Measurements from ENCODE around the gene SORCS3. TPM values are rescaled to one million over a fixed set of nuclear protein-coding genes. Genes with fewer than 3 reads are reported as not detected.
"Not testable (repeated sequence)": the region's sequence is repeated elsewhere in the genome, so short reads cannot be mapped to it uniquely, and the experiment has no call there.

Gene SORCS3
- total RNA-seq, 6 experiments from 2014 or later: not detected

DNA sequence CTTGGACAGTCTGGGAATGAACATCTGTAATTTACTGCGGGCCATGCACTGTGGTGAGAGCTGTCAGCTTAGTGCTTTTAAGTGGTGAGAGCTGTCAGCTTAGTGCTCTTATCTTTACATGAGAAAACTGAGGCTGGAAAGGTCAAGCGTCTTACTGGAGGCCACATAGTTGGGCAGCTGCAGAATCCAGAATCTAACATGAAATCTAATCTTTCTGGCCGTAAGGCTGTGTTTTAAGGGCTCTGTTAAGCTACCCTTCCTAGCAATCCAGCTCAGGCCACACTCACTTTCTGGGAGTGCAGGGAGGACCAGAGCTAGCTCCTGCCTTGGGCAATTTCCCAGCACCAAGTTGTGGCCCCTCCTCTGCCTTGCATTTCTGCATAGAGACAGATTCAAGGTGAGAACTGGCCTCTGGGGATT, 70.2 kb downstream of the SORCS3 start:
- no peaks in the 10 kb centered on the region for H3K27me3 ChIP-seq
- ATAC-seq (no peak), DNase-seq (no peak)
- intact Hi-C loops (cut with DNase I): no loop called here
- no peak overlapping the region for H3K4me3 ChIP-seq
- WGBS (ENCODE audit: insufficient coverage, low coverage, low lambda C conversion rate, missing lambda C conversion rate): 9% methylated on average over 3 of the region's 3 CpGs
- TF ChIP-seq, protein P1, sequence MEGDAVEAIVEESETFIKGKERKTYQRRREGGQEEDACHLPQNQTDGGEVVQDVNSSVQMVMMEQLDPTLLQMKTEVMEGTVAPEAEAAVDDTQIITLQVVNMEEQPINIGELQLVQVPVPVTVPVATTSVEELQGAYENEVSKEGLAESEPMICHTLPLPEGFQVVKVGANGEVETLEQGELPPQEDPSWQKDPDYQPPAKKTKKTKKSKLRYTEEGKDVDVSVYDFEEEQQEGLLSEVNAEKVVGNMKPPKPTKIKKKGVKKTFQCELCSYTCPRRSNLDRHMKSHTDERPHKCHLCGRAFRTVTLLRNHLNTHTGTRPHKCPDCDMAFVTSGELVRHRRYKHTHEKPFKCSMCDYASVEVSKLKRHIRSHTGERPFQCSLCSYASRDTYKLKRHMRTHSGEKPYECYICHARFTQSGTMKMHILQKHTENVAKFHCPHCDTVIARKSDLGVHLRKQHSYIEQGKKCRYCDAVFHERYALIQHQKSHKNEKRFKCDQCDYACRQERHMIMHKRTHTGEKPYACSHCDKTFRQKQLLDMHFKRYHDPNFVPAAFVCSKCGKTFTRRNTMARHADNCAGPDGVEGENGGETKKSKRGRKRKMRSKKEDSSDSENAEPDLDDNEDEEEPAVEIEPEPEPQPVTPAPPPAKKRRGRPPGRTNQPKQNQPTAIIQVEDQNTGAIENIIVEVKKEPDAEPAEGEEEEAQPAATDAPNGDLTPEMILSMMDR (IDR thresholded peaks at IDR 0.05): no peak
- TF ChIP-seq POLR2A (IDR thresholded peaks at IDR 0.05): no peak
- no peaks in the 10 kb centered on the region for H3K9me3 ChIP-seq
- H3K27ac ChIP-seq: no peak overlapping the region
- no peaks in the 10 kb centered on the region for H3K4me1 ChIP-seq
- H3K36me3 ChIP-seq: no peaks in the 10 kb centered on the region

GRCh38 chr10:104730593-104730992, 89.5 kb downstream of the SORCS3 start:
- H3K36me3 ChIP-seq; H3K4me1 ChIP-seq; H3K27ac ChIP-seq; ATAC-seq; H3K9me3 ChIP-seq; intact Hi-C loops (cut with DNase I); H3K27me3 ChIP-seq; H3K4me3 ChIP-seq; DNase-seq: not testable (repeated sequence)
- 33% methylated on average over 1 of the region's 2 CpGs for WGBS (ENCODE audit: insufficient coverage, low coverage, low lambda C conversion rate, missing lambda C conversion rate)

DNA sequence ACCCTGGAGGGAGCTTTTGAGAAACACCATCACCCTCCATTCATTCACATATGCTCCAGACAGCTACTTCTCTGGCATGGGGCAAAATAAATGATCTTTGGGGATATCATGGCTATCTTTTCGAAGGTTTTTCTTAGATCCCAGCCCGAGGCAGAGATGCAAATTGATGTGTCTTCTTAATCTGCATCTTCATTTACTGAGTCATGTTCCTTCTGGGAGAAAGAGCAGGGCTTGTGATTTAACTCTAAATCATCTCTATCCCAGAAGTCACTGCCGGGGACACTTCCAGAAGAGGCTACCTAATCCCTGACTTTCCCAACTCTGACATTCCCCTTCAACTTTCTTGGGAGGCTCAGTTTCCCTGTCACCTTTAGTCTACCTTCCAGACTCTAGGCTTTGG, 90.1 kb downstream of the SORCS3 start:
- DNase-seq (no peak), ATAC-seq (no peak)
- TF ChIP-seq, protein P1 (IDR thresholded peaks at IDR 0.05): no peak
- TF ChIP-seq POLR2A (IDR thresholded peaks at IDR 0.05): no peak
- H3K4me3 ChIP-seq: no peak overlapping the region
- intact Hi-C loops (cut with DNase I): no loop called here
- peaks cover 0 to 6% of the 10 kb centered on the region in 2 donors for H3K27me3 ChIP-seq
- WGBS (ENCODE audit: insufficient coverage, low coverage, low lambda C conversion rate, missing lambda C conversion rate): 42% methylated on average over 3 of the region's 3 CpGs
- no peaks in the 10 kb centered on the region for H3K9me3 ChIP-seq
- H3K27ac ChIP-seq: no peak overlapping the region
- H3K36me3 ChIP-seq: no peaks in the 10 kb centered on the region
- no peaks in the 10 kb centered on the region for H3K4me1 ChIP-seq

DNA sequence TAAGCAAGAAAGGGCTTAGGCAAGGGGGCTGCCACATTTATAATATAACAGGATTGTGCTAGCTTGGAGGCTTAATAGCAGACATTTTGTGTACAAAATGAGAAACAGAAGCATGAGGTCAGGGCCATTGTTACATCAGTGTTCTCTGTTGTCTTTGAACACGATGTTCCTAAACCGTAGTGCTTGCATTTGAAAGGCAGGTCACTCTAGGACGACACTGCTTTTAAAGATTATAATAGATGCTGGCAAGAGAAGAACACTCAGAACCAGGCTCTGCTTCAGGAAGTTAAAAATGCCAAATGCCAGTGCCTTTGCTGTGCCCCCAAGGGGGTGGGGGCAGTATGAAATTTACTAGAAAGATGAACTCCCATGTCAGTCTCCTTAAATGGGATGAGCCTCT, 91.1 kb downstream of the SORCS3 start:
- intact Hi-C loops (cut with DNase I): no loop called here
- TF ChIP-seq, protein P1 (IDR thresholded peaks at IDR 0.05): no peak
- TF ChIP-seq POLR2A (IDR thresholded peaks at IDR 0.05): no peak

GRCh38 chr10:104734433-104734832, 93.3 kb downstream of the SORCS3 start:
- TF ChIP-seq, protein P1 (IDR thresholded peaks at IDR 0.05): no peak
- TF ChIP-seq POLR2A (IDR thresholded peaks at IDR 0.05): no peak
- ATAC-seq (no peak), DNase-seq (no peak)
- 8% methylated on average over 1 of the region's 2 CpGs for WGBS (ENCODE audit: insufficient coverage, low coverage, low lambda C conversion rate, missing lambda C conversion rate)
- Histone ChIP-seq H3K27me3 (peaks cover 0 to 6% of the 10 kb centered on the region in 2 donors), H3K27ac (no peak overlapping the region), H3K4me3 (no peak overlapping the region), H3K4me1 (no peaks in the 10 kb centered on the region), H3K9me3 (no peaks in the 10 kb centered on the region), H3K36me3 (no peaks in the 10 kb centered on the region)
- intact Hi-C loops (cut with DNase I): no loop called here

More for the DNA sequence above, 91.1 kb downstream of the SORCS3 start:
- no peak overlapping the region for H3K27ac ChIP-seq
- no peak for ATAC-seq
- no peak overlapping the region for H3K4me3 ChIP-seq
- DNase-seq: no peak
- 26% methylated on average over 3 of the region's 3 CpGs for WGBS (ENCODE audit: insufficient coverage, low coverage, low lambda C conversion rate, missing lambda C conversion rate)
- peaks cover 0 to 6% of the 10 kb centered on the region in 2 donors for H3K27me3 ChIP-seq
- H3K36me3 ChIP-seq: no peaks in the 10 kb centered on the region
- no peaks in the 10 kb centered on the region for H3K9me3 ChIP-seq
- H3K4me1 ChIP-seq: no peaks in the 10 kb centered on the region

Data from right lobe of liver (tissue), 6 donors.